Non-pigmented ciliary epithelial cell (primary cell): ENCODE measurements around the gene ASB12.

Source experiments
- DNase-seq: peaks from one replicate; pipeline ENCODE4 v3.0.0-alpha.2; 2010; ENCODE audit warnings: low read depth

ASB12 gene

GRCh38 chrX:64186974-64187761 lies 43.2 kb downstream of the ASB12 start:
- no peak for DNase-seq

- no peak for DNase-seq
Measured at GRCh38 chrX:64184396-64184795, 46.0 kb downstream of the ASB12 start.

GRCh38 chrX:64182208-64182607 lies 48.2 kb downstream of the ASB12 start:
- no peak for DNase-seq

GRCh38 chrX:64176876-64177275 lies 53.5 kb downstream of the ASB12 start:
- no peak for DNase-seq
